PFSK-1 (cell line): ENCODE data around the gene C1QTNF4.

Experiments
- FOXP2 ChIP-seq: optimal IDR thresholded peaks from 2 replicates; pipeline ENCODE3; 2011; ENCODE audit warnings: borderline replicate concordance, control low read depth, inconsistent platforms; ENCODE audit not compliant: insufficient read depth; ENCODE audit errors: extremely low read length, extremely low read depth
- POLR2AphosphoS5 ChIP-seq: IDR thresholded peaks from 2 replicates; pipeline ENCODE4 v1.6.1; 2012; ENCODE audit warnings: low read depth, mild to moderate bottlenecking, control low read depth, low read length, moderate library complexity
- SIN3A ChIP-seq: IDR thresholded peaks from 2 replicates; pipeline ENCODE4 v1.6.1; 2012; ENCODE audit warnings: mild to moderate bottlenecking, low read length, moderate library complexity, borderline replicate concordance; ENCODE audit not compliant: insufficient read depth
- TAF1 ChIP-seq: IDR thresholded peaks from 2 replicates; pipeline ENCODE4 v1.6.1; 2012; ENCODE audit warnings: low read length, control low read depth, borderline replicate concordance; ENCODE audit not compliant: insufficient read depth
- TF ChIP-seq, protein P1 (sequence below), 2 experiments: IDR thresholded peaks; 2 replicates each; pipeline versions ENCODE4 v1.6.1 to v1.8.0; 2011 to 2012; ENCODE audit warnings: low read depth in 2 of 2, low read length in 2 of 2, control low read depth in 1 of 2, inconsistent platforms in 1 of 2, mild to moderate bottlenecking in 1 of 2, moderate library complexity in 1 of 2; ENCODE audit not compliant: insufficient read depth in 1 of 2

Gene C1QTNF4

DNA sequence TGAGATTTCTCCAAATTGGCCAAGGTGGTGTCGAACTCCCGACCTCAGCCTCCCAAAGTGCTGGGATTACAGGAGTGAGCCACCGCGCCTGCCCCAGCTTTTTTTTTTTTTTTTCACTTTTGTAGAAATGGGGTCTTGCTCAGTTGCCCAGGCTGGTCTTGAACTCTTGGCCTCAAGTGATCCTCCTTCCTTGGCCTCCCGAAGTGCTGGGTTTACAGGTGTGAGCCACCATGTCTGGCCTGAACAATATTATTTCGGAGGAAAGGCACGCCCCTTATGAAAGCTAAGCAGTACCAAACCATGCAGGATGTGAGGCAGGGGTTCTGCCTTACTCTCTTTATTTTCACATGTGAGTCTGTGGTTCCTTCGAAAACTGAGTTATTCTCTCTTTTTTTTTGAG lies 32.0 kb upstream of the C1QTNF4 start:
- no peak for TF ChIP-seq TAF1
- TF ChIP-seq SIN3A, result no peak
- no peak for TF ChIP-seq POLR2AphosphoS5
- TF ChIP-seq FOXP2, result no peak
- TF ChIP-seq, protein P1, sequence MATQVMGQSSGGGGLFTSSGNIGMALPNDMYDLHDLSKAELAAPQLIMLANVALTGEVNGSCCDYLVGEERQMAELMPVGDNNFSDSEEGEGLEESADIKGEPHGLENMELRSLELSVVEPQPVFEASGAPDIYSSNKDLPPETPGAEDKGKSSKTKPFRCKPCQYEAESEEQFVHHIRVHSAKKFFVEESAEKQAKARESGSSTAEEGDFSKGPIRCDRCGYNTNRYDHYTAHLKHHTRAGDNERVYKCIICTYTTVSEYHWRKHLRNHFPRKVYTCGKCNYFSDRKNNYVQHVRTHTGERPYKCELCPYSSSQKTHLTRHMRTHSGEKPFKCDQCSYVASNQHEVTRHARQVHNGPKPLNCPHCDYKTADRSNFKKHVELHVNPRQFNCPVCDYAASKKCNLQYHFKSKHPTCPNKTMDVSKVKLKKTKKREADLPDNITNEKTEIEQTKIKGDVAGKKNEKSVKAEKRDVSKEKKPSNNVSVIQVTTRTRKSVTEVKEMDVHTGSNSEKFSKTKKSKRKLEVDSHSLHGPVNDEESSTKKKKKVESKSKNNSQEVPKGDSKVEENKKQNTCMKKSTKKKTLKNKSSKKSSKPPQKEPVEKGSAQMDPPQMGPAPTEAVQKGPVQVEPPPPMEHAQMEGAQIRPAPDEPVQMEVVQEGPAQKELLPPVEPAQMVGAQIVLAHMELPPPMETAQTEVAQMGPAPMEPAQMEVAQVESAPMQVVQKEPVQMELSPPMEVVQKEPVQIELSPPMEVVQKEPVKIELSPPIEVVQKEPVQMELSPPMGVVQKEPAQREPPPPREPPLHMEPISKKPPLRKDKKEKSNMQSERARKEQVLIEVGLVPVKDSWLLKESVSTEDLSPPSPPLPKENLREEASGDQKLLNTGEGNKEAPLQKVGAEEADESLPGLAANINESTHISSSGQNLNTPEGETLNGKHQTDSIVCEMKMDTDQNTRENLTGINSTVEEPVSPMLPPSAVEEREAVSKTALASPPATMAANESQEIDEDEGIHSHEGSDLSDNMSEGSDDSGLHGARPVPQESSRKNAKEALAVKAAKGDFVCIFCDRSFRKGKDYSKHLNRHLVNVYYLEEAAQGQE (IDR thresholded peaks at IDR 0.05; ENCODE audit: insufficient read depth in 1 of 2, low read depth in 2 of 2, low read length in 2 of 2), result no peak

DNA sequence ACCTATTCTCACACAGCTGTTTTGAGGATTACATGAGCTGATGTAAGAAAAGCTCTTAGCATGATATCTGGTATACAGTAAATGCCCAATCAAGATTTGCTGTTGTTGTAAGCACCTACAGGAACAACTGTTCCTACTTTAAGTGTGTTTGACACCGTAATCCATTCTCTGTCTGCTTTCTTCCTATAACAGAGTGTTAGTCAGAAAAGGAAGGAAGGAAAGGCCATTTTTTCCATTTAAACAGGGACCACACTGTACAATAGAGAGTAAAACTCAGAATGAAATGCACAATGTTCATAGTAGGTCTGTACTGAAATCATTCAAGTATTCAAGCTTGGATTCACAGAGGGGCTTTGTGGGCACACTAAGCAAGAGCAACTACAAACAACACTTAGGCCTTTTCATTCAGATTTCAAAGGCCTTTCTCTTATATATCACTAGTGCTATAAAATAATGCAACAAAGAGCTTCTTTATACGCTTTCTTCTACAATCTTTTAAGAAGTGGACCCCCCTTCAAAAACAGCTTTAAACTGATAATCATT lies 26.7 kb upstream of the C1QTNF4 start:
- TF ChIP-seq FOXP2 (no peak), TAF1 (no peak), SIN3A (no peak), POLR2AphosphoS5 (no peak)
- TF ChIP-seq, protein P1 (IDR thresholded peaks at IDR 0.05; ENCODE audit: insufficient read depth in 1 of 2, low read depth in 2 of 2, low read length in 2 of 2), result no peak

DNA sequence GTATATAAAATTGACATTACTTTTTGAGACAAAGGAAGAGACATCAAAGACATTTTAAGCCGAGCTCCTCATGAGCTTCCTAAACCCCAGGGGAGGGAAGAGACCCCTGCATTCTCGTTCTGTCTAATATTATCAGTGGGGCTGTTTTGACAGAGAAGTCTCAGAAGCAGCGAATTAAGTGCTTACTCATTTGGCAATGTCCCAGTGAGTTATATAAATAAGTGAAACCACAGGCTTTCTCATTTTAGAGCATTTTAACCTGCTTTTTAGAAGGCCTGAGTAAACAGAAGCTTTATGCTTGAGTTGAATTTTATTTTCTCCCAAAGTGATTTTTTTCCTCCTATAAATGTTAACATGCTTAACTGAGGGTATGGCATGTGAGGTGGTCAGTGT lies 23.2 kb upstream of the C1QTNF4 start:
- TF ChIP-seq SIN3A (no peak), FOXP2 (no peak), TAF1 (no peak), POLR2AphosphoS5 (no peak)
- TF ChIP-seq, protein P1 (IDR thresholded peaks at IDR 0.05; ENCODE audit: insufficient read depth in 1 of 2, low read depth in 2 of 2, low read length in 2 of 2), result no peak

DNA sequence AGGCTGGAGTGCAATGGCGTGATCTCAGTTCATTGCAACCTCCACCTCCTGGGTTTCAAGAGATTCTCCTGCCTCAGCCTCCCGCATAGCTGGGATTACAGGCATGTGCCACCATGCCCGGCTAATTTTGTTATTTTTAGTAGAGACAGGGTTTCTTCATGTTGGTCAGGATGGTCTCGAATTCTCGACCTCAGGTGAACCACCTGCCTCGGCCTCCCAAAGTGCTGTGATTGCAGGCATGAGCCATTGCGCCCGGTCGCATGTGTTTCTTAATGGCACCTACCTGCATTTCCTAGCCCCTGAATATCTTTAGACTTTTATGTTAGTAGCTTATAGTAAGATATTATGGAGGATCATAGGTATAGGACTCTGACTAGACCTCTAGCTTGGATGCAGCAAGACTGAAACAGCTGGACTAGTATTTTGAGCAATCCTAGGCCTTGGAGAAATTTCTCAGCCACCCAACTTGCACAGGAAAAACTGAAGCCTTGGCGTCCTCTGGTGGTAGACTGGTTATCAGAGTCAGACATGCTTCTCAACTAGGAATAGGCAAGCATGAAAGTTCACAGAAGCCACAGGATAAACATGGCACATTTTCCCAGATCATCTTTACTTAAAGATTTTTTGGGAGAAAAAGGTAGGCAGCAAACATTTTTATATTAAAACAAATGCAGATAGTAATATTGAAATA lies 22.7 kb upstream of the C1QTNF4 start:
- TF ChIP-seq, protein P1 (IDR thresholded peaks at IDR 0.05; ENCODE audit: insufficient read depth in 1 of 2, low read depth in 2 of 2, low read length in 2 of 2), result no peak
- TF ChIP-seq POLR2AphosphoS5 (no peak), TAF1 (no peak), FOXP2 (no peak), SIN3A (no peak)
